Measurements from ENCODE around the gene ARHGEF1.
"Not testable (repeated sequence)": the region's sequence is repeated elsewhere in the genome, so short reads cannot be mapped to it uniquely, and the experiment has no call there.

The ARHGEF1 gene

GRCh38 chr19:41863209-41863931, 19.6 kb upstream of the ARHGEF1 start:
- DNase-seq, result no peak

- DNase-seq, result no peak
Measured at GRCh38 chr19:41864374-41864773, 18.6 kb upstream of the ARHGEF1 start.

- DNase-seq, result no peak
Measured at GRCh38 chr19:41866284-41866683, 16.7 kb upstream of the ARHGEF1 start.

- no peak for DNase-seq
Measured at GRCh38 chr19:41868120-41868988, 14.6 kb upstream of the ARHGEF1 start.

- DNase-seq, result no peak
Measured at GRCh38 chr19:41868989-41869300, 14.0 kb upstream of the ARHGEF1 start.

- DNase-seq, result no peak
Measured at GRCh38 chr19:41869374-41869955, 13.5 kb upstream of the ARHGEF1 start.

GRCh38 chr19:41870401-41870873, 12.5 kb upstream of the ARHGEF1 start:
- DNase-seq, result peak; percentile 31

GRCh38 chr19:41871573-41872383, 11.2 kb upstream of the ARHGEF1 start:
- DNase-seq, result no peak

- no peak for DNase-seq
Measured at GRCh38 chr19:41872384-41872774, 10.6 kb upstream of the ARHGEF1 start.

- peak; percentile 53 for DNase-seq
Measured at GRCh38 chr19:41872775-41873647, 10.0 kb upstream of the ARHGEF1 start.

GRCh38 chr19:41875973-41876372, 7.0 kb upstream of the ARHGEF1 start:
- not testable (repeated sequence) for DNase-seq

- no peak for DNase-seq
Measured at GRCh38 chr19:41876847-41877832, 5.8 kb upstream of the ARHGEF1 start, which contains the start of gene CD79A. Gene CD79A, plus strand, starts transcription at chr19:41877279. Its CDS starts 26 bp downstream, at chr19:41877305.

- no peak for DNase-seq
Measured at GRCh38 chr19:41877916-41878905, 4.8 kb upstream of the ARHGEF1 start.

GRCh38 chr19:41879080-41879479, 3.9 kb upstream of the ARHGEF1 start:
- DNase-seq, result no peak

- no peak for DNase-seq
Measured at GRCh38 chr19:41879670-41880328, 3.2 kb upstream of the ARHGEF1 start.

GRCh38 chr19:41880329-41880708, 2.7 kb upstream of the ARHGEF1 start:
- DNase-seq, result no peak

GRCh38 chr19:41883463-41883820, 458 bp downstream of the ARHGEF1 start:
- DNase-seq, result no peak
